ENCODE measurements around the gene CDKL4. TPM values are rescaled to one million over a fixed set of nuclear protein-coding genes. Genes with fewer than 3 reads are reported as not detected.

CDKL4 gene
- total RNA-seq, 1 experiment from 2014 or later, result not detected

GRCh38 chr2:39240758-39241157 is 3.0 kb downstream of the CDKL4 start:
- Histone ChIP-seq H3K4me3 (no peak overlapping the region), H3K9me2 (ENCODE audit: insufficient read depth) (no peaks in the 10 kb centered on the region), H3K4me1 (replicated peaks; ENCODE audit: insufficient read depth) (no peaks in the 10 kb centered on the region), H3K4me2 (no peak overlapping the region), H3K79me2 (ENCODE audit: low read depth) (no peaks in the 10 kb centered on the region), H3K27me3 (ENCODE audit: insufficient read depth, low read depth) (no peaks in the 10 kb centered on the region), H3F3A (ENCODE audit: insufficient read depth, low read depth) (no peaks in the 10 kb centered on the region; the same call in 1 of the 2 replicates), H3K27ac (no peak overlapping the region), H4K20me1 (ENCODE audit: insufficient read depth) (no peaks in the 10 kb centered on the region), H2AFZ (no peak overlapping the region), H3K36me3 (ENCODE audit: low read depth) (no peaks in the 10 kb centered on the region), H3K9me3 (ENCODE audit: insufficient read depth, low read depth) (0 out of 2 replicates have a peak, but pooled peaks cover under 1% of the 10 kb centered on the region)
- CTCF ChIA-PET, result no interaction called here
- intact Hi-C loops (cut with micrococcal nuclease; ENCODE audit: unreplicated experiment), result no loop called here
- DNase-seq, result no peak
- POLR2A ChIA-PET (ENCODE audit: unreplicated experiment), result no interaction called here
- TF ChIP-seq CTCF (conservative IDR thresholded peaks at IDR 0.05) (no peak), EZH2 (IDR thresholded peaks at IDR 0.05; ENCODE audit: low read depth) (no peak)
- BruUV-seq (replicated peaks), result no TSS peak

GRCh38 chr2:39234754-39235153 is 9.0 kb downstream of the CDKL4 start:
- no TSS peak for BruUV-seq (replicated peaks)

GRCh38 chr2:39232141-39232540 is 11.6 kb downstream of the CDKL4 start:
- POLR2A ChIA-PET (ENCODE audit: unreplicated experiment), result no interaction called here
- BruUV-seq (replicated peaks), result no TSS peak

More at GRCh38 chr2:39234754-39235153, 9.0 kb downstream of the CDKL4 start:
- Histone ChIP-seq H3K27ac (no peak overlapping the region), H3K4me1 (replicated peaks; ENCODE audit: insufficient read depth) (no peaks in the 10 kb centered on the region), H3K4me2 (no peak overlapping the region), H3K27me3 (ENCODE audit: insufficient read depth, low read depth) (no peaks in the 10 kb centered on the region), H3K79me2 (ENCODE audit: low read depth) (no peaks in the 10 kb centered on the region), H4K20me1 (ENCODE audit: insufficient read depth) (no peaks in the 10 kb centered on the region), H3K9me2 (ENCODE audit: insufficient read depth) (no peaks in the 10 kb centered on the region), H3K4me3 (no peak overlapping the region), H3K9me3 (ENCODE audit: insufficient read depth, low read depth) (peaks cover 5% of the 10 kb centered on the region; the same call in 1 of the 2 replicates), H3F3A (ENCODE audit: insufficient read depth, low read depth) (no peaks in the 10 kb centered on the region; the same call in 1 of the 2 replicates), H2AFZ (no peak overlapping the region), H3K36me3 (ENCODE audit: low read depth) (no peaks in the 10 kb centered on the region)
- POLR2A ChIA-PET (ENCODE audit: unreplicated experiment), result no interaction called here
- intact Hi-C loops (cut with micrococcal nuclease; ENCODE audit: unreplicated experiment), result loop anchor here (10.0 kb wide), 1 partner anchor 500 kb away; no protein-coding TSS in a partner anchor
- CTCF ChIA-PET, result interaction anchor here (0.6 kb wide), 2 partner anchors 13 to 217 kb away, joined by 4 to 9 read pairs; no protein-coding TSS in a partner anchor
- peak in 1 of 2 experiments; percentile 69 for DNase-seq
- TF ChIP-seq CTCF (conservative IDR thresholded peaks at IDR 0.05) (no peak), EZH2 (IDR thresholded peaks at IDR 0.05; ENCODE audit: low read depth) (no peak)

More at GRCh38 chr2:39232141-39232540, 11.6 kb downstream of the CDKL4 start:
- TF ChIP-seq EZH2 (IDR thresholded peaks at IDR 0.05; ENCODE audit: low read depth) (no peak), CTCF (conservative IDR thresholded peaks at IDR 0.05) (no peak)
- no peaks in the 10 kb centered on the region for H3F3A ChIP-seq (ENCODE audit: insufficient read depth, low read depth)
- DNase-seq, result no peak
- no peaks in the 10 kb centered on the region for H3K4me1 ChIP-seq (replicated peaks; ENCODE audit: insufficient read depth)
- peaks cover 5% of the 10 kb centered on the region; the same call in 1 of the 2 replicates for H3K9me3 ChIP-seq (ENCODE audit: insufficient read depth, low read depth)
- no peak overlapping the region for H3K4me3 ChIP-seq
- H3K9me2 ChIP-seq (ENCODE audit: insufficient read depth), result no peaks in the 10 kb centered on the region
- H4K20me1 ChIP-seq (ENCODE audit: insufficient read depth), result no peaks in the 10 kb centered on the region
- H3K27me3 ChIP-seq (ENCODE audit: insufficient read depth, low read depth), result no peaks in the 10 kb centered on the region
- no peak overlapping the region for H3K27ac ChIP-seq
- no peak overlapping the region for H3K4me2 ChIP-seq
- CTCF ChIA-PET, result no interaction called here
- H2AFZ ChIP-seq, result no peak overlapping the region
- intact Hi-C loops (cut with micrococcal nuclease; ENCODE audit: unreplicated experiment), result loop anchor here (10.0 kb wide), 1 partner anchor 503 kb away; no protein-coding TSS in a partner anchor
- H3K79me2 ChIP-seq (ENCODE audit: low read depth), result no peaks in the 10 kb centered on the region
- H3K36me3 ChIP-seq (ENCODE audit: low read depth), result no peaks in the 10 kb centered on the region
